Fibroblast of villous mesenchyme (primary cell): ENCODE measurements around the gene ZNF200. TPM values are rescaled to one million over a fixed set of nuclear protein-coding genes. Genes with fewer than 3 reads are reported as not detected.
"Not testable (repeated sequence)": the region's sequence is repeated elsewhere in the genome, so short reads cannot be mapped to it uniquely, and the experiment has no call there.

Experiments used
- DNase-seq: peaks from one replicate; pipeline ENCODE4 v3.0.0-alpha.2; 2010; ENCODE audit warnings: low read depth
- H3K4me3 ChIP-seq: 2 replicates; pipeline ENCODE4 v1.5.1; 2011; ENCODE audit warnings: low read depth, mild to moderate bottlenecking, low read length
- CTCF ChIP-seq: IDR thresholded peaks from 2 replicates; pipeline ENCODE4 v1.5.1; 2012; ENCODE audit warnings: low read depth, mild to moderate bottlenecking, low read length; ENCODE audit not compliant: insufficient read depth
- total RNA-seq: library from RNA; depleted of rRNA; stranded (reverse); fragments of >200 nt; gene quantifications from 2 replicates; pipeline ENCODE4 v1.2.3, GENCODE V29; 2012

The ZNF200 gene
- total RNA-seq, 1 donor = 11.2 TPM

GRCh38 chr16:3202903-3203539 lies 31.9 kb downstream of the ZNF200 start:
- no peak for TF ChIP-seq CTCF
- no peak overlapping the region for H3K4me3 ChIP-seq
- no peak for DNase-seq

GRCh38 chr16:3198334-3199072 lies 36.5 kb downstream of the ZNF200 start:
- H3K4me3 ChIP-seq = no peak overlapping the region
- no peak for TF ChIP-seq CTCF
- DNase-seq = no peak

- not testable (repeated sequence) for DNase-seq, H3K4me3 ChIP-seq
Measured at GRCh38 chr16:3197694-3198333, 37.1 kb downstream of the ZNF200 start.

GRCh38 chr16:3195975-3196374 lies 39.0 kb downstream of the ZNF200 start:
- H3K4me3 ChIP-seq = no peak overlapping the region
- DNase-seq = no peak

GRCh38 chr16:3194792-3195191 lies 40.2 kb downstream of the ZNF200 start:
- no peak for DNase-seq
- no peak overlapping the region for H3K4me3 ChIP-seq
- TF ChIP-seq CTCF = no peak

More at GRCh38 chr16:3195975-3196374, 39.0 kb downstream of the ZNF200 start:
- no peak for TF ChIP-seq CTCF

- DNase-seq = no peak
- TF ChIP-seq CTCF = no peak
- no peak overlapping the region for H3K4me3 ChIP-seq
Measured at GRCh38 chr16:3193221-3194212, 41.4 kb downstream of the ZNF200 start.
